Astrocyte (in vitro differentiated cells and primary cell): Measurements from ENCODE around the gene NCAPD3.

Experiments
- CTCF ChIP-seq: IDR thresholded peaks from 2 replicates; pipeline ENCODE4 v1.5.1; 2011; ENCODE audit warnings: low read depth, mild to moderate bottlenecking, inconsistent platforms, low read length, moderate library complexity; ENCODE audit not compliant: insufficient read depth
- EZH2 ChIP-seq: IDR thresholded peaks from 2 replicates; pipeline ENCODE4 v1.6.1; 2012; ENCODE audit warnings: mild to moderate bottlenecking, low read length, inconsistent platforms; ENCODE audit not compliant: insufficient read depth

GRCh38 chr11:134223836-134224709 lies at the start of gene NCAPD3, which contains the start of gene VPS26B:
- TF ChIP-seq CTCF = no peak
- TF ChIP-seq EZH2 = no peak
